Hematopoietic multipotent progenitor cell treated with erythropoietin and hydrocortisone succinate and interleukin-3 and kit ligand, for 17 days (in vitro differentiated cells): ENCODE results near the gene SS18L1.
"Not testable (repeated sequence)": the region's sequence is repeated elsewhere in the genome, so short reads cannot be mapped to it uniquely, and the experiment has no call there.

Experiments used
- DNase-seq: peaks from one replicate; pipeline ENCODE4 v3.0.0-alpha.2; 2015; ENCODE audit warnings: low spot score

SS18L1 gene

GRCh38 chr20:62143081-62143956, at the start of gene SS18L1, which contains the start of gene PSMA7:
TSS of gene SS18L1 (plus strand) at chr20:62143769. CDS start at chr20:62143821, 52 bp downstream.
TSS of gene PSMA7 (minus strand) at chr20:62143394. CDS start at chr20:62143303, 91 bp downstream.
- DNase-seq = peak; percentile 93

DNA sequence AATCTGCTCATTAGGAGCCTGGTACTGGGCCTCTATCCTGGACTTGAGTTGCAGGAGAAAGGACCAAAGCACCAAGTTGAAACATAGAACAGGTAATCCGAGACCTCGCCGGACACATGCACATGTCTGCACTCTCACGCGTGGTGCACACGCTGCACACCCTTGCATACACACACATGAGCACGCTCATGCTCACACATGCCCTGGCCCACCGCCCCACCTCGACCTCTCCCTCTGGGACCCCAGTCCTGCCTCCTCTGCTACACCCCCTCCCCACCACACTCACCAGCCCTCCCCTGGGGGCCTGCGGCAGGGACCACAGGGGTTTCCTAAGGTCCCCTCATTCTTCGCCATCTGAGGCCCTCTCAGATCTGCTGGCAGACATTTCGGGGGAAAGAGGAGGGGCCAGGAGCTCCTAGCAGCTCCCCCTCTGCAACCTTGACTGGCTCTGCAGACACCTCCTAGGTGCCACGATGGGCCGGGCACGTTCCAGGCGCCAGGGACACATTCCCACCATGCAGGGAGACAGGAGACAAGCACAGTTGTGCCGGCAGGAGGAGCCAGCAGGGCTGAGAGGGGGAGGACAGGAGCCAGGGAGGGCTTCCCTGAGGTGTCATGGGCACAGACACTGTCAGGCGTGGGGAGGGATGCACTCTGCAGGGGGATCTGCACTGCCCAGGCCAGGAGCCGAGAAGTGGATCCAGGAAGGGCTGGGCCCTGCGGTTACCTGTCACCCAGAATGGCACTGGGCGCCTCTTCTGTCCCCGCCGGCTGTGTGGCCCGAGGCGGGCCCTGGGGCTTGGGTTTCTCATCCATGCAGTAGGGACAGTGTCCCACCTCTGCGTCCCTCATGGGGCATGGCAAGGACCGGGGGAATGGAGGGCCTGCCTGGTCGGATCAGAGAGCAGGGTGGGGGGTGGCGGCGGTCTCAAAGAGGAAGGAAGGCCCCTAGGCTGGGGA, 46.9 kb upstream of the SS18L1 start:
- no peak for DNase-seq

- DNase-seq = no peak
Measured at GRCh38 chr20:62097881-62098407, 45.6 kb upstream of the SS18L1 start.

- DNase-seq = no peak
Measured at GRCh38 chr20:62101078-62101477, 42.5 kb upstream of the SS18L1 start.

GRCh38 chr20:62103508-62104233, 39.9 kb upstream of the SS18L1 start:
- no peak for DNase-seq

GRCh38 chr20:62104234-62104789, 39.3 kb upstream of the SS18L1 start:
- DNase-seq = no peak

DNA sequence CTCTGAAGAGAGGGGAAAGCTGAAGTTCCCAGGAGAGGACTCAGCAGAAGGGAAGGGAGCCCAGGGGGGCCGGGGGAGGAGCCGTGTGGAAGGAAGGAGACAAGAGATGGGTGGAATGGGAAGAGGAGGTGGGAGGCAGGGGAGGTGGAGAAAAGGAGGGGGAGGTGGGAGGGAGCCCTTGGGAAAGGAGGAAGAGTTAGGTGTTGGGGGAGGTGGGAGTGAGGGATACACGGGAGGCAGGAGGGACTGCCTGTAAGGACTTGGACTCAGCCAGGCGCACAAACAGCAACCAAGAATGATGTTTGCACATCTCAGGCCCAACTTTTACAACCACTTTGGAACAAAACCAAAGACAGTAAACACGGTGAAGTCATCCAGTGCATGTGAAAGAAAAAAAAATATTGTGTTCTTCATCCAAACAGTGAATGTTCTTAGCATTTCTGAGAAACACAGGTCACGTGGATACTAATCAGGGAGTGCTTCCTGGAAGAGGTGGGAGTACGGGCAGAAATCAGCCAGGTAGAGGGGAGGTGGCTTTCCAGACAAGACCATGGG, 38.7 kb upstream of the SS18L1 start:
- DNase-seq = no peak

DNA sequence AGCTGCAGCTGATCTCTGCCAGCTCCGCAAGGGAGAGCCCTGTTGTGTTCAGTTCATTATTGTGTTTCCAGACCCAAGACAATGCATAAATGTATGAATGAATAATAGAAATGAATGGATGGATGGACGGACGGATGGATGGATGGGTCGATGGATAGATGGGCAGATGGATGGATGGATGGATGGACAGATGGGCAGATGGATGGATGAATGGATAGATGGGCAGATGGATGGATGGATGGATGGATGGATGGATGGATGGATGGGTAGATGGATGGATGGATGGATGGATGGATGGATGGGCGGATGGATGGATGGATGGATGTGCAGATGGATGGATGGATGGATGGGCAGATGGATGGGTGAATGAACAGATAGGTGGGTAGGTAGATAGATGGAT, 38.0 kb upstream of the SS18L1 start:
- DNase-seq = no peak

- no peak for DNase-seq
Measured at GRCh38 chr20:62111148-62111547, 32.4 kb upstream of the SS18L1 start.

- DNase-seq = no peak
Measured at GRCh38 chr20:62112368-62112767, 31.2 kb upstream of the SS18L1 start.

GRCh38 chr20:62114894-62115293, 28.7 kb upstream of the SS18L1 start:
- DNase-seq = no peak

- not testable (repeated sequence) for DNase-seq
Measured at GRCh38 chr20:62115800-62116407, 27.7 kb upstream of the SS18L1 start.

DNA sequence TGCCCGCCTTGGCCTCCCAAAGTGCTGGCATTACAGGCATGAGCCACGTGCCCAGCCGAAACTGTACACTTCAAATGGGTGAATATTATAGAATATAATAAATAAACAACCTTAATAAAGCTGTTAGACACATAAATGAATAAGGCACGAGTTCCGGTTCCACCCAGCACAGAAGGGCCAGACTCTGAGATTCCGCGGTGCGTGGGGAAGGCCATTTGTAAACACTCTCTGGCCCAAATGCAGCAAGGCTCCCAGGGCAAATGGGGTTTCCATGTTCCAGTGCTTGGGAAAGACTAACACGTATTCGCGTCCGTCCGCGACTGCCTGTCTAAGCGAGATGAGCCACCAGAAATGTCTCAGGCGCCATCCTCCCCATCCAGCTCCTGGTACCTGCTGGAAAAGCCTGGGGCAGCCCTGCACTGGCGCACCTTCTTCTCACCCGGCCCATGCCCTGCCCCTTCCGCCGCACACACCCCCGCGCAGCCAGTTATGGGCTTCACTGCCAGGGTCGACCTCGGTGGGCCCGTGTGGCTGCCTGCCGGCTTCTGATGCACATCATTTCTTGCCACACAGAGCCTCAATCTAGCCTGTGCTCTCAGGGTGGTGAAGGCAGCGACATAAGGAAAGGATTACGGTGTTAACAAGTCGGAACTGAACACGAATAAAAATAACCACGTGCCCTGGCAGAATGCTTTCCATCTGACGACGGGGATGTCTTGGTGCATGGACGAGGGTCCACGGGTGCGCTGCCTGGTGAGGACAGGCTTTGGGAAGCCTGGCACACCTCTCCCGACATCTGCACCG, 26.8 kb upstream of the SS18L1 start:
- no peak for DNase-seq

DNA sequence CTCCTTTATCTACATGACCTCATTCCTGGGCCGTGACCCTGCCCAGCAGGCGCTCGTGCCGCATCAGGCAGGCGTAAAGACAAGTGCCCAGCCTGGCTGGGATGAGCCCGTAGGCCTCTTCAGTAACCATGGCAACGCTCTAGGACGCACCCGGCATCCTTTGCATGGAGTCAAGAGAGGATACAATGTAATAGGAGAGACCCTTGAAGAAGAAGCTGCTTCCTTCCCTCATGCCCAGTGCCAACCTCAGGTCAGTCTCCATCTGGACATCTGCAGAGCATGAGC, 26.3 kb upstream of the SS18L1 start:
- no peak for DNase-seq

DNA sequence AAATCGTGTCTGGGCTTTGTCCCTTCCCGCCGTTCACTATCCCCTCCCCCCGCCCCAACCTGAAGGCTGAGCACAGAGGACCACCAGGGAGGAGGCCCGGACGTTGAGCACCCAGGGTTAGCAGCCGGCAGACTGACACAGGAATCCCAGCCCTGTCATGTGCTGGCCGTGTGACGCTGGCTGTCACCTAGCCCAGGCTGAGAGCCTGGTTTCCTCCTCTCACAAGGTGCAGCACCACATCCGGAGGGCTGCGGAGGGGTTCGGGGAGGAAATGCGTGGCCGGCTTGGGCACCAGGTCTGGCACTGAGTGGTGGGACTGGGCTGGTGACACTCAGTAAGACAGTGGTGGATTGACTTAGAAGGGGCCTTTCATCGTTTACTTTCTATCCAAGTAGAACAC, 25.9 kb upstream of the SS18L1 start:
- DNase-seq = no peak

GRCh38 chr20:62118113-62119043, 25.2 kb upstream of the SS18L1 start:
- no peak for DNase-seq

- no peak for DNase-seq
Measured at GRCh38 chr20:62119115-62119514, 24.5 kb upstream of the SS18L1 start.

GRCh38 chr20:62119591-62120364, 23.8 kb upstream of the SS18L1 start:
- DNase-seq = no peak
